Anterior cingulate cortex (tissue), 58 donors: ENCODE measurements around the gene NMNAT2.
A peak's percentile ranks its signal among the peaks of the same experiment; 100 is the strongest.

Source experiments
- DNase-seq, 58 donors: peaks; one replicate each; lab custom pipeline; 2025; lab: John Stamatoyannopoulos, UW

NMNAT2 gene

DNA sequence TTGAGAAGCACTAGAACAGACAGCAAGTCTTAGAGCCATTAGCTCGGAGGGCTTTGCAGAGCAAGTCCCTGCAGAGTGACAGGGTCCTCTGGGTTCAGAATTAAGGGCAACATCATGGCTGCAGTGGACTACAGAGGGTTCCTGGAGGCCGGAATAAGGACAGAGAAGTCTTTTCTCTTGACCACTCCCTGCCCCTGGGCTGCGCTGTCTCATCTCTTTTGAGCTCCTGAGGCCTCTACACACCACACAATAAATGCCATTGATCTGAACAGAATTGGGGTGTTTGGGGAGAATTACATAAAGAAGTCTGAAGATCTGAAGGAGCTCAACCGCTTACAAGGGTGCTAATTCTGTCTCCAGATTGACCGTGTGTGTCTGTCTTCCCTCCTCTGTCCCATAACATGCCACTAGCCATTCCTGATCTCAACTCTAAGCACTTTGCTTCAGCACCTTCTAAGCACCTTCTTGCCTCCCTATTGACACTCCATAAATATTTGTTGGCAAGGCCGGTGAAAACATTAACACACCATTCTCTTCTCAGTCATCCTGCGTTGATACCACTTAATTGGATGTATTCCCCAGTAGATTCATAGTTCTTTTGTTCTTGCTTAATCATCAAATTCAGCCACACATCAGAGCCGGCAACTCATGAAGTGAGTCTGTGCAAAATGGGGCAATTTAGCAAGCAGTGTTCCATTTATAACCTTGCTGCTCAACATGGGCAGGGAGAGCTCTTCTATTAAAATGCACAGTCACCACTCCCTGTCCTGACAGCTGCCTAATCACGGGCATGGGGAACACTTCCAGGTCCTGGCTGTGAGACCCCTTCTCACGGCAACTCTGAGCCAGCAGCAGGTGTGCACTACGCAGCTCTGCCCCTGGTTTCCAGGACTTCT, 49.7 kb downstream of the NMNAT2 start:
- peak in 7 of 58 donors; percentile 2 to 24 (median 10) for DNase-seq

GRCh38 chr1:183366116-183366515, 52.1 kb downstream of the NMNAT2 start:
- DNase-seq, result no peak

GRCh38 chr1:183365676-183366075, 52.5 kb downstream of the NMNAT2 start:
- DNase-seq, result peak in 5 of 58 donors; percentile 7 to 12 (median 11)

- peak in 1 of 58 donors; percentile 7 for DNase-seq
Observed at GRCh38 chr1:183365093-183365492, 53.1 kb downstream of the NMNAT2 start.

GRCh38 chr1:183363972-183364371, 54.2 kb downstream of the NMNAT2 start:
- DNase-seq, result no peak

DNA sequence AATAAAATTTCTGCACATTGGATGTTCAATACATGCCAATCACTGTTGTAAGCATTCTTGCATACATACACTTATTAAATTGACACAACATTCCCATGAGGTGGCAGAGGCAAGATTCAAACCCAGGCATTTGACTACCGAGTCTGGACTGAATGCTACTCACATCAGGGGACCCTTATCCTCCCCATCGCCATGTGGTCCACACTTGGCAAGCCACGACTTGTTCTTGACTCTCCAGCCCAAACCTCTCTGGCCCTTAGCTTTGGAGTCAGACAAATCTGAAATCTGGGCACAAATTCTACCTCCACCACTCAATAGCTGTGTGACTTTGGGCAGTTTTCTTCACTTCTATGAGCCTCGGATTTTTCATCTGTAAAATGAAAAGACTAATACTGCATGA, 57.1 kb downstream of the NMNAT2 start:
- DNase-seq, result no peak

GRCh38 chr1:183360473-183360872, 57.7 kb downstream of the NMNAT2 start:
- no peak for DNase-seq

DNA sequence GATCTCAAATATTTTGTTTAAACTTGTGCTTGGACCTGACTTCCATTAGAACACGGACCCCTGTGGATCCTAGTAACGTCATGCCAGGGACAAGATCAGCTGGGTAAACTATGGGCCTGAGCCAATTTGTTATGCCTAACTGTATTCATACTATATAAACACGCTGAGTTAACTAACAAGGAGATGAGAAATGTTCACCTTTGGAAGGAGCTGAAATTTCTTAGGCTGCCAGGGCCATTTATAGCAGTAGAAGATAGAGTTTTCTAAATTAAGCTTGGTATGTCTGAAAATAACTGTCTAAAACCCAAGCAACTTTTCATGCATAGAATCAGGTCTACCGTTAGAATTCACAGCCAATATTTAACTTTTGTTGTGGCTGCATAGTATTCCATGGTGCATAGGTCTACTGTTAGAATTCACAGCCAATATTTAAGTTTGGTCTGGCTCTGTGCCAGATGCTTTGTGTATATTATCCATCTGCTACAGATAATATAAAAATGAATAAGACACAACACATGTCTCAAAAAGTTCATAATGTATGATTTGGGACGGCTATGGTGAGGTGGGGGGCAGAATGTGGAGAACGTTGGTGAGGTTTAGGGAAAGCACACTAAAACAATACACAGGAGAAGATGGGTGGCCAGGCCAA, 61.5 kb downstream of the NMNAT2 start:
- no peak for DNase-seq

DNA sequence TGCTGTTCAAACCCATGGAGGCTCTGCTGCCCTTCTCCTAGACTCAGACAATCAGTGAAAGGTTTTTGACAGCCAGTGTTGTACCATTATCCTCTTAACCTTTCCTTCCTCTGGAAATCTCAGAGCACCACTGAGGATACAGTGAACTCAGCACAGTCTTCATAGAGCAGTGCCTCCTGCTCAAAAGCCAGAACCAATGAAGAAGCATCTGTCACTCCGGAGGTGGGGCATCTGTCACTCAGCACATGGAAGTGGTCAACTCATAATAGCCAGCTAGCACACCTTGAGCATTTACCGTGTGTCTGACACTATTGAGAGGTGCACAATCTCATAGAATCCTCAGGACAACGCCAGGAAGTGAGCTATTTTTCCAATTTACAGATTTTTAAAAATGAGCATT, 62.4 kb downstream of the NMNAT2 start:
- no peak for DNase-seq

- no peak for DNase-seq
Observed at GRCh38 chr1:183355181-183355580, 63.0 kb downstream of the NMNAT2 start.

DNA sequence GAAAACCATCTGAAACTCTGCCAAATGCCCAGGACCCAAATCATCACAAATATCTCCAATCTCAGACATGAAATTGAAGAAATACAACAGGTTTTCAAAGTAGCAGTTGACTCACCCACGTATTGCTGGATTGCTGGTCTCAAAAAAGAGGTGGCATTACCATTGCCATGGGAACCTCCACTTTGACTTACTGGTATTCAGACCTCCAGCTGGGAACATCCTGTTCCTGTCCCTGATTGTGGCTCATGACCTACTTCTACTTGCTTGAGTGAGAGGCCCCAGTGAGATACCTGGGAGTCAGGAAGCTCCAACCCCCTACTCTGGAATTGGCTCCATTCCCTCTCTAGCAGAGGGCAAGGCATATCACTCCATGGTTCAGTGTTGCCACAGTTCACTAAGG, 64.6 kb downstream of the NMNAT2 start:
- peak in 1 of 58 donors; percentile 3 for DNase-seq

DNA sequence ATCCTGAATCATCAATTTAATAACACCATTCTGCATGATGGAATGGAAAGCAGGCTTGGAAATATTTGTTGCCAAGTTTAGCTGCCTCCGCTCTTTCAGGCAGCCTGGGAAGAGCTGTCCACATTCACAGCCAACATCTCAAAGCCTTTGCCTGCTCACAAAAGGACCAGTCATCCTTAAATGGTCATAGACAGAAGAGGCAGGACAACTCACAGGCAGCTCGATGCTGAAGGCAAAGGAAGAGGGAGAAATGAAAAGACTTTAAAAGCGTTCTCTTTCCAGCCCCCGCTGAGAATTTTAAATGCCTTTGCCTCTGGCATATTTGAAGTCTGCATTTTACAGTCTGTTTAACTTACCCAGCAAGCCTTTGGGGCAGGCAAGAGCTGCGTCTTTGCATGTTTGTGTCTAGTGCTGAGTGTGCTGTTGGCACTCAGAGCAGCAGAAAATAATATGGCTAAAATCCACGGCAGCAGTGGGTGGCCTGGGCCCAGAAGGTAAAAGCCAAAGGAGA, 68.9 kb downstream of the NMNAT2 start:
- peak in 47 of 58 donors; percentile 12 to 89 (median 57) for DNase-seq

DNA sequence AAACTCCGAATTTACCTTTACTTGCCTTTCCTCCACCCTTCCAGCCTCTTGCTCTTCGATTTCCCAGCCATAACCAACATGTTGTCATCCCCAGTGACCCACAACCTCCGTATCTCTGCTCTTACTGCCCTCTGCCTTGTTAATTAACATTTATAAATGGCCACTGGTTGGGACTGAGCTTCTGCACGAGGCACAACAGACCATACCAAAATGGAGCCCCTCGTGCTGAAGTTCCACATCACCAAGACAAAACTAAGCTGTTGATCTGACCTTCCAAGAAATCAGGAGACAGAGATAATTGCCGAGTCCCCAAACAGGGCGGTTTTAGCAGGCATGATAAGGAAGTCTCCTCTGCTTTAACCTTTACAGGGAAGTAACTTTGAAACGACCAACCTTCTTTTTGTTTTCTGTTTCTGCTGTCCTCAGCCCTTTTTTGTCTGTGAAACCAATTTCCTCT, 71.9 kb downstream of the NMNAT2 start:
- no peak for DNase-seq

DNA sequence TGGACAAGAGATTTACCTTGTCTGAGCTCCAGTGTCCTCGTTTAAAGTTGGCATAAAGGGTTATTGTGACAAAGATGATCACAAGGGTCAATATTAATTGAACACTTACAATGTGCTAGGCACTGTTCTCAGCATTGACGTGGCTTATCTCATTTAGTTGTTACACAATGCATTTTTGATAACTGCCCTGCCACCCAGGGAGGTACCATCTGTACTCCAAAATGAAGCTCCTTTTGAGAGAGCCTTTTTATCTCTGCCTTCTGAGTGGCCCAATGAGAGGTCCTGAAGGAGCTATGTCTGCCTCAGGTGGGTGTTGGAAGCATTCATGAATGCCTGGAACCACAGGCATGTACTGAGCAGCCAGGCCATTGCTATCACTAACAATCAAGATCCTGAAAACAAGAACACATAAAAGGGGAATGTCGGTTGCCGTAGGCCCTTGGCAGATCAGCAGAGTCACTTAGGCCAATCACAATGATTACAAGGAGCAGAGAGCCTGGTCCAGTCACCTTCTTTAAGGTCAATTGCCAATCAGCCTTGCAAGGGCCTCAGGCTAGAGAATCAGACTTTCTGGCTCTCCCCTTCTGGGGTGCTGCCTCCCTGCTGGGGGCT, 78.5 kb downstream of the NMNAT2 start:
- no peak for DNase-seq

- peak in 2 of 58 donors; percentile 6 to 38 for DNase-seq
Observed at GRCh38 chr1:183331091-183331742, 87.0 kb downstream of the NMNAT2 start.

DNA sequence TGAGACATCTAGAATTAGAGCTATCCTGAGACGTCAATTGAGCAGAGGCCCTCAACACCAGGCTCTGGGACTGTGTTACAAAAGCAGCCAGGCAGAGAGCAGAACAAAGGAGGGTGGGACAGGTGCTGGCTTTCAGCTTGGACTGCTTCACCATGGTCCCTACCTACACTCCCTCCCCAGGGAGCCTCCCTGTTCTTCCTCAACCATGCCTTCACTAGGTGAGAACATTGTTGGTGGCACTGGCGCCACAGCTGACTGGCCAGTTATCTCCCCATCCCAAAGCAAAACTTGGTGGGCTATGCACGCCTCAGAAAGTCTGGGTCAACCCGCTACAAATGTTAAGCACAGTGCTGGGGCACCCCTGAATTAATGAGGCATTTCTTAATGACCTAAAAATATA, 87.8 kb downstream of the NMNAT2 start:
- no peak for DNase-seq

- DNase-seq, result no peak
Observed at GRCh38 chr1:183328371-183328770, 89.8 kb downstream of the NMNAT2 start.

- peak in 3 of 58 donors; percentile 22 to 37 (median 29) for DNase-seq
Observed at GRCh38 chr1:183327434-183328290, 90.5 kb downstream of the NMNAT2 start.
